HepG2 (cell line): ENCODE measurements around the gene AJUBA. TPM values are rescaled to one million over a fixed set of nuclear protein-coding genes. Genes with fewer than 3 reads are reported as not detected.

Source experiments
- ATF7 ChIP-seq, 2 experiments: fragments of 450-650 bp in 1 of 2; sonication (generic) in 1 of 2; formaldehyde crosslinking in 1 of 2; IDR thresholded peaks; 2 replicates each; pipeline versions ENCODE4 v1.4.0 to v1.6.1; 2016 to 2020; ENCODE audit warnings: antibody characterized with exemption in 1 of 2, mild to moderate bottlenecking in 1 of 2, missing genetic modification reagents in 1 of 2
- CAMTA2 ChIP-seq: sonication (generic); formaldehyde crosslinking; IDR thresholded peaks from 2 replicates; pipeline ENCODE4 v1.4.0; 2020; ENCODE audit warnings: mild to moderate bottlenecking, missing genetic modification reagents, borderline replicate concordance
- HES4 ChIP-seq: sonication (generic); formaldehyde crosslinking; IDR thresholded peaks from 2 replicates; pipeline ENCODE4 v1.9.0; 2021; ENCODE audit warnings: mild to moderate bottlenecking, missing genetic modification reagents, borderline replicate concordance
- MIER3 ChIP-seq: IDR thresholded peaks from 2 replicates; pipeline ENCODE4 v1.6.1; 2016; ENCODE audit warnings: missing compliant biosample characterization, borderline replicate concordance
- RBM22 ChIP-seq: fragments of 200-400 bp; formaldehyde crosslinking; optimal IDR thresholded peaks from 2 replicates; pipeline ENCODE3; 2017; ENCODE audit warnings: mild to moderate bottlenecking, low read length, moderate library complexity
- RFX5 ChIP-seq: IDR thresholded peaks from 2 replicates; pipeline ENCODE4 v1.6.1; 2011; ENCODE audit warnings: low read depth, low read length, improper control_type of control experiment
- SOX6 ChIP-seq, 2 experiments: fragments of 450-650 bp in 1 of 2; sonication (generic) in 1 of 2; formaldehyde crosslinking in 1 of 2; IDR thresholded peaks; 2 replicates each; pipeline versions ENCODE4 v1.4.0 to v1.6.1; 2017 to 2020; ENCODE audit warnings: antibody characterized with exemption in 1 of 2, mild to moderate bottlenecking in 1 of 2, missing genetic modification reagents in 1 of 2
- SSRP1 ChIP-seq: IDR thresholded peaks from 2 replicates; pipeline ENCODE4 v1.6.1; 2016; ENCODE audit warnings: control low read depth
- TEAD3 ChIP-seq: optimal IDR thresholded peaks from 2 replicates; pipeline ENCODE3; 2016; ENCODE audit warnings: borderline replicate concordance
- THAP9 ChIP-seq: sonication (generic); formaldehyde crosslinking; IDR thresholded peaks from 2 replicates; pipeline ENCODE4; 2020; ENCODE audit warnings: missing genetic modification reagents, mild to moderate bottlenecking, borderline replicate concordance
- ZC3H4 ChIP-seq: sonication (generic); formaldehyde crosslinking; IDR thresholded peaks from 2 replicates; pipeline ENCODE4 v1.4.0; 2020; ENCODE audit warnings: missing genetic modification reagents, borderline replicate concordance
- ZNF264 ChIP-seq: sonication (generic); formaldehyde crosslinking; IDR thresholded peaks from 2 replicates; pipeline ENCODE4 v1.4.0; 2020; ENCODE audit warnings: missing genetic modification reagents
- ZNF343 ChIP-seq: sonication (generic); formaldehyde crosslinking; IDR thresholded peaks from 2 replicates; pipeline ENCODE4 v1.4.0; 2020; ENCODE audit warnings: mild to moderate bottlenecking, missing genetic modification reagents
- ZNF777 ChIP-seq: sonication (generic); formaldehyde crosslinking; IDR thresholded peaks from 2 replicates; pipeline ENCODE4 v1.4.0; 2020; ENCODE audit warnings: missing genetic modification reagents
- ZNF878 ChIP-seq: sonication (generic); formaldehyde crosslinking; IDR thresholded peaks from 2 replicates; pipeline ENCODE4 v1.8.1; 2023; ENCODE audit warnings: mild to moderate bottlenecking, missing genetic modification reagents, moderate library complexity
- ZSCAN29 ChIP-seq: sonication (generic); formaldehyde crosslinking; conservative IDR thresholded peaks from 2 replicates; pipeline ENCODE4 v1.4.0; 2020; ENCODE audit warnings: mild to moderate bottlenecking, missing genetic modification reagents
- polyA plus RNA-seq, 8 experiments: library from polyadenylated mRNA; depleted of rRNA in 3 of 8; stranded (reverse) in 7 of 8; unstranded in 1 of 8; fragments of >200 nt; fragmentation: Illumina TruSeq in 4 of 8; extraction: Trizol in 4 of 8; gene quantifications; 2 replicates each; pipeline versions ENCODE4 v1.2.1 to v1.2.3, GENCODE V29; 2011 to 2016; ENCODE audit warnings: low read depth in 4 of 8, missing spikeins in 1 of 8, mixed read lengths in 1 of 8; ENCODE audit not compliant: insufficient read depth in 1 of 8
- total RNA-seq, 5 experiments: library from RNA; depleted of rRNA; stranded (reverse); fragments of >200 nt; fragmentation: Illumina TruSeq; extraction: Trizol; gene quantifications; 2 replicates each; pipeline ENCODE4 v1.2.3, GENCODE V29; 2016; ENCODE audit warnings: low read depth in 1 of 5
- TF ChIP-seq, protein P1 (sequence below): sonication (generic); formaldehyde crosslinking; IDR thresholded peaks from 2 replicates; pipeline ENCODE4 v1.4.0; 2020; ENCODE audit warnings: low read depth, missing genetic modification reagents
- TF ChIP-seq, protein P2 (sequence below): sonication (generic); formaldehyde crosslinking; IDR thresholded peaks from 2 replicates; pipeline ENCODE4 v1.4.0; 2020; ENCODE audit warnings: low read depth, mild to moderate bottlenecking, missing genetic modification reagents
- TF ChIP-seq, protein P3 (sequence below): sonication (generic); formaldehyde crosslinking; IDR thresholded peaks from 2 replicates; pipeline ENCODE4 v1.8.1; 2023; ENCODE audit warnings: mild to moderate bottlenecking, inconsistent platforms, moderate library complexity, missing genetic modification reagents, borderline replicate concordance

The AJUBA gene
- total and polyA plus RNA-seq, 2 of the 13 experiments (the other 11 are each of a cell fraction or from before 2014, with no cell fraction given): 157 to 241 TPM

DNA sequence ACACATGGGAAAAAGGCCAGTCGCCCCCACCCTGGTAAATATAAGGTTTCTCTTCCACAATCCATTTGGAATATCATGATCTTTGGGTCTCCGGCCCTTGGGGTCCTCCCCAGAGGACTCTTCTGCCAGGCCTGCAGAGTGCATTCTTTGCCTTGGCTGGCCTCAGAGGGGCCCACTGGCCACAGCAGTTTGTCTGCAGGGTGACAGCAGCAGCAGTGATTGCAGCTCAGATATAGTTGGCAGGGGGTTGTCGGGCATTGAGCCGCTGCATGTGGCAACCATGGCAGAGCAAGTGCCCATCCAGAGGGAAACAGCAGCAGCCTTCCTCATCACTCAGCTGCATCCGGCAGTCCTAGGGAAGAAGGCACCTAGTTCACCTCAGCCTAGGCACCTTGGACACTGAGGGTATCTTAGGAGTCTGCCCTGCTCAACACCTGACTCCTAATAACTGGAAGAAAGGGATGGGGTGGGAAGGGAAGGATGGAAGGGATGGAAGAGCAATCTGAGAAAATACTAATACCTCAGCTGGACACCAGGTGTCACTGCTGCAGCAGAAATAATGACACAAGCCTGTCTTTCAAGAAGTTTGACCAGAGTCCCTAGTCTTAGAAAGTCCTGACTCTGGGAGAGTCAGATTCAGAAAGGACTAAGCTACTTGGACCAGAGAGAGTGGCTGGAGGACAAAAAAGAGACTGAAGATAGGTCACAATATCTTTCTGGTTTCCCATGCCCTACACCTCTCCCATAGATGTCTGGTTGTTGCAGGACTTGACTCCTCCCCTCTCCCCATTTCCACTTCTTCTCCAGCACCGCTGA lies 8.9 kb downstream of the AJUBA start (continued):
- TF ChIP-seq ZSCAN29 (CRISPR knock-in tag) (0 out of 2 replicates have a peak, but pooled peaks have one; percentile 34), CAMTA2 (CRISPR knock-in tag) (no peak), THAP9 (CRISPR knock-in tag) (0 out of 2 replicates have a peak, but pooled peaks have one; percentile 25), ZNF343 (CRISPR knock-in tag) (no peak), ZC3H4 (peak; percentile 66; the same call in 1 of the 2 replicates), MIER3 (CRISPR knock-in tag) (0 out of 2 replicates have a peak, but pooled peaks have one; percentile 37), ZNF264 (CRISPR knock-in tag) (no peak), ATF7 (IDR thresholded peaks at IDR 0.05) (no peak), ATF7 (CRISPR knock-in tag; IDR thresholded peaks at IDR 0.05) (peak; percentile 5; the same call in 1 of the 2 replicates), RBM22 (peak; percentile 93), ZNF777 (CRISPR knock-in tag) (no peak), SOX6 (IDR thresholded peaks at IDR 0.05) (no peak), SOX6 (CRISPR knock-in tag; IDR thresholded peaks at IDR 0.05) (no peak), TEAD3 (peak; percentile 32), SSRP1 (CRISPR knock-in tag) (peak; percentile 97), ZNF878 (CRISPR knock-in tag) (no peak), HES4 (CRISPR knock-in tag) (no peak), RFX5 (no peak)
- TF ChIP-seq, protein P1, sequence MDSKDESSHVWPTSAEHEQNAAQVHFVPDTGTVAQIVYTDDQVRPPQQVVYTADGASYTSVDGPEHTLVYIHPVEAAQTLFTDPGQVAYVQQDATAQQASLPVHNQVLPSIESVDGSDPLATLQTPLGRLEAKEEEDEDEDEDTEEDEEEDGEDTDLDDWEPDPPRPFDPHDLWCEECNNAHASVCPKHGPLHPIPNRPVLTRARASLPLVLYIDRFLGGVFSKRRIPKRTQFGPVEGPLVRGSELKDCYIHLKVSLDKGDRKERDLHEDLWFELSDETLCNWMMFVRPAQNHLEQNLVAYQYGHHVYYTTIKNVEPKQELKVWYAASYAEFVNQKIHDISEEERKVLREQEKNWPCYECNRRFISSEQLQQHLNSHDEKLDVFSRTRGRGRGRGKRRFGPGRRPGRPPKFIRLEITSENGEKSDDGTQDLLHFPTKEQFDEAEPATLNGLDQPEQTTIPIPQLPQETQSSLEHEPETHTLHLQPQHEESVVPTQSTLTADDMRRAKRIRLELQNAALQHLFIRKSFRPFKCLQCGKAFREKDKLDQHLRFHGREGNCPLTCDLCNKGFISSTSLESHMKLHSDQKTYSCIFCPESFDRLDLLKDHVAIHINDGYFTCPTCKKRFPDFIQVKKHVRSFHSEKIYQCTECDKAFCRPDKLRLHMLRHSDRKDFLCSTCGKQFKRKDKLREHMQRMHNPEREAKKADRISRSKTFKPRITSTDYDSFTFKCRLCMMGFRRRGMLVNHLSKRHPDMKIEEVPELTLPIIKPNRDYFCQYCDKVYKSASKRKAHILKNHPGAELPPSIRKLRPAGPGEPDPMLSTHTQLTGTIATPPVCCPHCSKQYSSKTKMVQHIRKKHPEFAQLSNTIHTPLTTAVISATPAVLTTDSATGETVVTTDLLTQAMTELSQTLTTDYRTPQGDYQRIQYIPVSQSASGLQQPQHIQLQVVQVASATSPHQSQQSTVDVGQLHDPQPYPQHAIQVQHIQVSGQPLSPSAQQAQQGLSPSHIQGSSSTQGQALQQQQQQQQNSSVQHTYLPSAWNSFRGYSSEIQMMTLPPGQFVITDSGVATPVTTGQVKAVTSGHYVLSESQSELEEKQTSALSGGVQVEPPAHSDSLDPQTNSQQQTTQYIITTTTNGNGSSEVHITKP: 0 out of 2 replicates have a peak, but pooled peaks have one; percentile 22
- TF ChIP-seq, protein P2, sequence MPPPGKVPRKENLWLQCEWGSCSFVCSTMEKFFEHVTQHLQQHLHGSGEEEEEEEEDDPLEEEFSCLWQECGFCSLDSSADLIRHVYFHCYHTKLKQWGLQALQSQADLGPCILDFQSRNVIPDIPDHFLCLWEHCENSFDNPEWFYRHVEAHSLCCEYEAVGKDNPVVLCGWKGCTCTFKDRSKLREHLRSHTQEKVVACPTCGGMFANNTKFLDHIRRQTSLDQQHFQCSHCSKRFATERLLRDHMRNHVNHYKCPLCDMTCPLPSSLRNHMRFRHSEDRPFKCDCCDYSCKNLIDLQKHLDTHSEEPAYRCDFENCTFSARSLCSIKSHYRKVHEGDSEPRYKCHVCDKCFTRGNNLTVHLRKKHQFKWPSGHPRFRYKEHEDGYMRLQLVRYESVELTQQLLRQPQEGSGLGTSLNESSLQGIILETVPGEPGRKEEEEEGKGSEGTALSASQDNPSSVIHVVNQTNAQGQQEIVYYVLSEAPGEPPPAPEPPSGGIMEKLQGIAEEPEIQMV (CRISPR knock-in tag): 0 out of 2 replicates have a peak, but pooled peaks have one; percentile 72
- TF ChIP-seq, protein P3, sequence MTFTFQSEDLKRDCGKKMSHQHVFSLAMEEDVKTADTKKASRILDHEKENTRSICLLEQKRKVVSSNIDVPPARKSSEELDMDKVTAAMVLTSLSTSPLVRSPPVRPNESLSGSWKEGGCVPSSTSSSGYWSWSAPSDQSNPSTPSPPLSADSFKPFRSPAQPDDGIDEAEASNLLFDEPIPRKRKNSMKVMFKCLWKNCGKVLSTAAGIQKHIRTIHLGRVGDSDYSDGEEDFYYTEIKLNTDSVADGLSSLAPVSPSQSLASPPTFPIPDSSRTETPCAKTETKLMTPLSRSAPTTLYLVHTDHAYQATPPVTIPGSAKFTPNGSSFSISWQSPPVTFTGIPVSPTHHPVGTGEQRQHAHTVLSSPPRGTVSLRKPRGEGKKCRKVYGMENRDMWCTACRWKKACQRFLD (CRISPR knock-in tag): 0 out of 2 replicates have a peak, but pooled peaks have one; percentile 43
